Muscle layer of colon (tissue), 2 donors: ENCODE results near the gene SOX30.
A peak's percentile ranks its signal among the peaks of the same experiment; 100 is the strongest.

Experiments used
- H3K27ac ChIP-seq: one replicate; pipeline ENCODE4 v1.7.0; 2013; ENCODE audit warnings: low read depth, mild to moderate bottlenecking, low read length, moderate library complexity
- H3K27me3 ChIP-seq, 2 donors: one replicate each; pipeline ENCODE4 v1.7.0; 2013; ENCODE audit warnings: low read length in 2 of 2, mild to moderate bottlenecking in 2 of 2; ENCODE audit not compliant: insufficient read depth in 2 of 2, control insufficient read depth in 1 of 2
- H3K36me3 ChIP-seq: one replicate; pipeline ENCODE4 v1.7.0; 2013; ENCODE audit warnings: mild to moderate bottlenecking, low read length; ENCODE audit not compliant: insufficient read depth
- H3K4me1 ChIP-seq: one replicate; pipeline ENCODE4 v1.7.0; 2013; ENCODE audit warnings: mild to moderate bottlenecking, low read length; ENCODE audit not compliant: insufficient read depth
- H3K4me3 ChIP-seq, 2 donors: one replicate each; pipeline ENCODE4 v1.7.0; 2013; ENCODE audit warnings: low read length in 2 of 2, low read depth in 1 of 2, mild to moderate bottlenecking in 1 of 2, moderate library complexity in 1 of 2
- H3K9ac ChIP-seq: one replicate; pipeline ENCODE4 v1.7.0; 2013; ENCODE audit warnings: low read length
- H3K9me3 ChIP-seq: one replicate; pipeline ENCODE4 v1.7.0; 2013; ENCODE audit warnings: mild to moderate bottlenecking, low read length
- donor health status: abdominal sarcoma.
- donor health status: Adenocarcinoma of cecum.

The SOX30 gene

DNA sequence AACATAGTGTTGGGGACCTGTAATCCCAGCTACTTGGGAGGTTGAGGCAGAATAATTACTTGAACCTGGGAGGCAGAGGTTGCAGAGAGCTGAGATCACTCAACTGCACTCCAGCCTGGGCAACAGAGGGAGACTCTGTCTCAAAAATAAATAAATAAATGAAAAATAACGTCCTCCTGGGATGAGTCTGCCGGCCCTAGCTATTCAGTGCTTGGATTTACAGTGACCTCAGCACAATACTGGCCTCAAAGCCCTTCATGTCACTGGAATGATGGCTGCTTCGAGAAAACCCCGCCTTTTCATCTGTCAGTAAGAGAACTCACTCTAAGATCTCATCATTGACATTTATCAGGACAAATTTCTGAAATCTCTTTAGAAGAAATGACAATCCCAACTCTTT lies 35.5 kb downstream of the SOX30 start:
- Histone ChIP-seq H3K9me3 (no peaks in the 10 kb centered on the region), H3K36me3 (no peaks in the 10 kb centered on the region), H3K27me3 (no peaks in the 10 kb centered on the region), H3K4me3 (no peak overlapping the region), H3K9ac (no peak overlapping the region), H3K4me1 (peaks cover 15% of the 10 kb centered on the region), H3K27ac (no peak overlapping the region)

DNA sequence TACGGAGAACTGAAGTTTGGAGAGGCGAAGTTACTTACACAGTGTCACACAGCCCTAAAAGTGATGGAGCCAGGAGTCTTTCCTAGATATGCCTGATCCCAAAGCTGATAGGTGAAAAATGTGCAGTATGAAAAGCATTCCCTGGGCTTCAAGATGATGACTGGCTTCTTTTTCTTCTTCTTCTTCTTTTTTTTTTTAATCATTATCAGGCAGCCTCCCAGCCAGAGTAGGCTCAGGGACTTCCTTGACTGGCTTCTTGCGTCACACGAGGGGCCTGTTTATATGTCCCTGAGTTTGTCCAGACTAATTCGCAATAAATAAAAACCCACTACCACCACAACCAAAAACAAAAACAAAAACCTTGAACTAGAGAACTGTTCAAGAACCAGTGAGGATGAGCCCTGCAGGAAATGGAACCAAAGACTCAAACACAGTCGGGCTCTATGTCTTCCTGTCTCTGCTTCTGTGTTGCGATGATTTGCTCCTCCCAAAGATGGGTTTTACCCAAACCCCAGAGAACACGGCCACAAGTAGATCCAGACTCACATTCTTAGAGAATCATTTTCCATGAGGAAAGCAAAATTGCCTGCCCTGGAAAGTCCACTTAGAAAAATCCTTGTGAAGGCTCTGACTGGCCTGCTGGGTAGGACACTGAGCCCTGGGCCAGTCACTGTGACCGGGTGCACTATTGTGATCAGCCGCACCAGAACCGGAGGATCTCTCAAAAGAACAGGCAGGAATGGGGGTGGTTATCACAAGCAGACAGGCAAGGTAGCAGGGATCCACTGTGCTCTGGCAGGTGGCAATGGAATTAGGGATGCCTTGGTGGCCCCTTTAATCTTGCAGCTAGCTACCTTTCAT lies 38.6 kb downstream of the SOX30 start:
- no peaks in the 10 kb centered on the region for H3K9me3 ChIP-seq
- H3K27ac ChIP-seq, result no peak overlapping the region
- no peaks in the 10 kb centered on the region for H3K27me3 ChIP-seq
- no peaks in the 10 kb centered on the region for H3K36me3 ChIP-seq
- H3K9ac ChIP-seq, result no peak overlapping the region
- no peak overlapping the region for H3K4me3 ChIP-seq
- peaks cover 15% of the 10 kb centered on the region for H3K4me1 ChIP-seq

DNA sequence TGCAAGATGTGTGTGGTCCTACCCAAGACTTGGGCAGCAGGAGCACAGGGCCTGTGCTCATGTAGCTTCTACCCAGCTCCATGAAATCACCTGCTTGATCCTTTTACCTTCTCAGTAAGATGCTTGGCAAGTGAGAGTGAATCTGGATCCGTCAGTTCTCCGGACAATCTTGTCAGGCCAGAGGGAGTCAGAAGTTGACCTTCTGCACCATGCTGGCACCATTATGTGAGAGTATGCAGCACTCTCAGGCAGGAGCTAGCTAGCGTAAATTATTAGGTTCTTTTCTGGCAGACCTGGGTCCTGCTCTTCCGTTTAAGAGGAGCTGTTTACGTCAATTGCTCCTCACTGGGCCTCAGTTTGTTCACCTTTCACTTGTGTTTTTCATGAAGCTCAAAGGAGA lies 39.7 kb downstream of the SOX30 start:
- H3K4me1 ChIP-seq, result peaks cover 16% of the 10 kb centered on the region
- no peak overlapping the region for H3K9ac ChIP-seq
- no peak overlapping the region for H3K4me3 ChIP-seq
- H3K27me3 ChIP-seq, result no peaks in the 10 kb centered on the region
- no peaks in the 10 kb centered on the region for H3K9me3 ChIP-seq
- H3K27ac ChIP-seq, result peak overlapping the region; percentile 48
- H3K36me3 ChIP-seq, result no peaks in the 10 kb centered on the region

DNA sequence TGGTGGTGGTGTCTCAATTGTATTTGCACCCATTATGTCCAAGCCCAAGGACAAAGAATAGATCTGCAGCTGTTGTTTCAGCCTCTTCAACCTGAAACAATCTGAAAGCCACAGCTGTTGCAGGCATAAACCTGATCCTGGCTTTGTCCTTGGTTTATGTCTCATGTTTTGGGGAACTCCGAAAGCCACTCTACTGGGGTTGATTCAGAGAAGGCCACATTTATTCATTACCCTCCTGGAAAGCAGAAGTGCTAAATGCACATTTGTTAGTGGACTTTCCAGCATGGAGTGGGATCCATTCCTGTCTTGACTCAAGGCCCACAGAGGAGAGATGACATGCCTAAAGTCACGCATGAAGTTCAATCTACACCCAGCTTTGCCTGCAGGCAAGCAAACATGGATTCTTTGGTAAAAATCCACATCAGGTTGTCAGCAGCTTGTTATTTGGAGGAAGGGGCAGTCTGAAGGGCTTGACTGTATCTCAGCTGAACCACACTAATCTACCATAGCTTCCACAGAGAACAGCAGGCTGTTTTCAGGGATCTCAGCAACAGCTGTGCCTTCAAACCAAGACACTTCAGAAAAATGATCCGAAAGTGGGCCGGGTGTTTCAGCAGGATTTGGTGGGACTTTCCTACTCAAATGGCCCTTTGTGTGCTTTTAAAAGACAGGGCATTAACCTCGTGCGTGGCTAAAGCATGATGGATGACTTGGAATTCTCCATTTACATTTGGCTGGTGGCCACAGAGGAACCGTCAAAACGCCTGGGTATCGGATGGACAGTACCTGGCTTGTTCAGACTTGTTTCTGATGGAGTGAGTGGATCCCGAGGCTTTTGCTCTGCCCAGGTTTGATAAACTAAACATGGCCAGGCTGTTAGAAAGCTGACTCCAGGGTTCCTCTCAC lies 40.4 kb downstream of the SOX30 start:
- H3K9ac ChIP-seq, result no peak overlapping the region
- H3K27ac ChIP-seq, result peak overlapping the region; percentile 48
- no peak overlapping the region for H3K4me3 ChIP-seq
- no peaks in the 10 kb centered on the region for H3K9me3 ChIP-seq
- H3K27me3 ChIP-seq, result no peaks in the 10 kb centered on the region
- H3K36me3 ChIP-seq, result no peaks in the 10 kb centered on the region
- H3K4me1 ChIP-seq, result peaks cover 21% of the 10 kb centered on the region

DNA sequence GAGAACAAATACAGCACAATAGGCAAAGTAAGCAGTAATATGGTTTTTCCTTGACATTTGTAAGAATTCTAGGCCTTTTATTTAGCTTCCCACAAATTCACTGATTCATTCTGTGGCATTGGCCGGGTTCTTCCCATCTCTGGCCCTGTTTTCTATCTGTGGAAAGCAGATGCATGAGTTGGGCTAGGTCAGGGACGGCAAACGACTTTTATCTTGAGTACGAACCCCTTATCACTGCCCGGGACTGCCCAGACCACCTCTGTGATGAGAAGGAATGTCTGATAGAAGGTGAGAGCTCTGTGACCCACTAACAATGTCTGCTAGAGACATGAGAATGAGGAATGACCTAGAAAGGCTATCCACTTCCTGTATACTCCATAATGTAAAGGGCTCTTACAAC lies 41.2 kb downstream of the SOX30 start:
- peaks cover 21% of the 10 kb centered on the region for H3K4me1 ChIP-seq
- no peaks in the 10 kb centered on the region for H3K9me3 ChIP-seq
- no peak overlapping the region for H3K4me3 ChIP-seq
- H3K36me3 ChIP-seq, result no peaks in the 10 kb centered on the region
- no peak overlapping the region for H3K27ac ChIP-seq
- no peak overlapping the region for H3K9ac ChIP-seq
- no peaks in the 10 kb centered on the region for H3K27me3 ChIP-seq

DNA sequence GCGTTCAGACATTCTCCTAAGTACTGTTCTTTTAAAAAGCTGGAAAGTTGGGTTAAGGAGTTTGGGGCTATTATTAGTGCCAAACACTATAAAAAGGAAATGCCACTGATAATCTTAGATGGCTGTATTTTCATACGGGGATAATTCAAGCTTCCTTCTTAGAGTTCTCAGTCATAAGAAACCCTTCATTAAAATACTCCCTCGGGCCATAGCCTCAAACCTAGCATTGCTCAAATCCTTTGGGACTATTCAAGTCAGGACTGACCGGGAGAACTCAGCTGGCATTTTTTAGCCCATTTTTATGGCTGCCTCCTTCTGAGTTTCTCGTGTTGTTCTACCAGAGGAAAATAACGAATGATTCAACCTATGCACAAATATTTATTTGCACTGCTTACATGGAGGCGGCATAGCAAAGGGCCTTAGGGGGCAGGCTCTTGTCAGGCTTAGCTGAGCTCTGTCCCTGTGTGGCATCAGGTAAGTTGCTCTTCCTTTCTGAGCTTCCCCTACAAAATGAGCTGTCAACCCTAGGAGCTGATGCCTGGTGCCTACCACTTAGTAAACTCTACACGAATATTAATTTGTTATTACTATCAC lies 43.2 kb downstream of the SOX30 start:
- Histone ChIP-seq H3K4me3 (no peak overlapping the region), H3K27me3 (no peaks in the 10 kb centered on the region), H3K27ac (no peak overlapping the region), H3K4me1 (peaks cover 21% of the 10 kb centered on the region), H3K36me3 (no peaks in the 10 kb centered on the region), H3K9ac (no peak overlapping the region), H3K9me3 (no peaks in the 10 kb centered on the region)

DNA sequence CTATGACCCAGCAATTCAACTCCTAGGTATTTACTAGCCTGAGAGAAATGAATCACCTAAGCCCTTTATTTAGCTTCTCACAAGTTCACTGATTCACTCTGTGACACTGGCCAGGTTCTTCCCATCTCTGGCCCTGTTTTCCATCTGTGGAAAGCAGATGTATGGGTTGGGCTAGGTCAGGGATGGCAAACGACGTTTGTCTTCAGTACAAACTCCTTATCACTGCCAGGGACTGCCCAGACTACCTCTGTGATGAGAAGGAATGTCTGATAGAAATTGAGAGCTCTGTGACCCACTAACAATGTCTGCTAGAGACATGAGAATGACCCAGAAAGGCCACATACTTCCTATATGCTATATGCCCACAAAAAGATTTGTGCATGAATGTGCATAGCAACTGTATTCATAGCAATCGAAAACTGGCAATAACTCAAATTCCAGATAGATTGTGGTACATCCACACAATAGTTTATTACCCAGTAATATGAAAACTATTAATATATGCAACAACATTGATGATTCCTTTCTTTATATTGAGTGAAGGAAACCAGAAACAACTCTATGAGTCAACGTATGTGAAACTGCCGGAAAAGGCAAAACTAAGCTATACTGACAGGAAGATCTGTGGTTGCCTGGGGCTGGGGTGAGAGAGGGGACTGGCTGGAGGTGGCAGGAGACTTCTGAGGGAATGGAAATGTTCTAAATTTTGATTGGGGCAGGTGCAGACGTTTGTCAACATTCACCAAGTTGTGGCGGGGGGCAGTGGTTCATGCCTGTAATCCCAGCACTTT lies 44.7 kb downstream of the SOX30 start:
- H3K27me3 ChIP-seq, result no peaks in the 10 kb centered on the region
- no peaks in the 10 kb centered on the region for H3K36me3 ChIP-seq
- no peaks in the 10 kb centered on the region for H3K9me3 ChIP-seq
- no peak overlapping the region for H3K4me3 ChIP-seq
- peaks cover 14% of the 10 kb centered on the region for H3K4me1 ChIP-seq
- no peak overlapping the region for H3K27ac ChIP-seq
- H3K9ac ChIP-seq, result no peak overlapping the region

DNA sequence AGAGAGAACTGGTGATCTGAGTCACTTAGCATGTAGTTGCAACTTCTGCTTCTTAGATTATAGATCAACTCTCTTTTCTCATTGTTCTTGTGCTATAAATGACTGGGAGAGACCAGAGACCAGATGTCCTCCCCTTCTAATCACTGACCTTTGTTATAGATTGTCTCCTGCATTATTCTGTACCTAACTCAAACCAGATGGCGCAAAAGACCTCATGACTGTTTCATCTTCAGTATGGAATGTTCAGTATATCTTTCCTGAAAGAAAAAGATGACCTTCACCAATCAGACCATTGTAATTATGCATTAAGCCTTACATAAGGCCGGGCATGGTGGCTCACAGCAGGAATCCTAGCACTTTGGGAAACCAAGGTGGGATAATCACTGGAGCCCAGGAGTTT lies 46.2 kb downstream of the SOX30 start:
- Histone ChIP-seq H3K9me3 (no peaks in the 10 kb centered on the region), H3K36me3 (no peaks in the 10 kb centered on the region), H3K4me3 (no peak overlapping the region)

DNA sequence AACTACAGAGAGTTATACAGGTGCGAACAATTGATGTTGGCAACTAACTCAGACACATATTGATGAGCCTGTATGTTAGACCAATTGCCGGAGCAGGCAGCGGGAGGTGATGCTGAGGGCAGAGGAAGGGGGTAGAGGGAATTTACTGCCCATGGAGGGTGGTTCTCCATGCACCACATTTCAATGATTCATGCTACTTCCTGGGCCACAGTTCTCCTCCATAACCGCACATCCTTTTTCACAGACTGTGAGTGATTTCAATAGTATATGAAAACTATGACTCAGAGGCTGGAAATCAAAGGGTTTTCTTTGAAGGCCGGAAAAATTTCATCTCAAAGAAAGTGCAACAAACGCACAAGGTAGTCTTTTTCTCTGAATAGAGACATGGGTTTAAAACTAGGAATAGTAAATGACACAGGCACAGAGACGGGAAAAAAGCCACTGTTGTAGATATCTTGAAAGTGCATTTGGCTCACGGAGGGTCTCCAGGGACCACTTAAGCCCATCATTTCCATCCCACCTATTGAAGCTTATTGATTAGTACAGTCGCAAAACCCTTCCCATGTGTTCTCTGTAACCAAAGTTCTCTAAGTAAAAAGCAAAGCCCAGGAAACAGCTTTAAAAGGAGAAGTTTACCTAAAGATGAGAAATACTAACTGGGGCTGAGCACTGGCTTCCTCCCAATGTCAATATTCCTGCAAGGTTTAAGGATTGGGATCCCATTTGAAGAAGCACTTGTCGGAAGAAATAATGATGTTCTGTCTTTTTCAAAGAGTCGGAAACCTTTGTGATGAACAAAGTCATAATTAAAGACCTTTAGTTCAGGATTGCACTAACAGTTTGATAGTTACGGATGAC lies 48.7 kb downstream of the SOX30 start:
- Histone ChIP-seq H3K9ac (no peak overlapping the region), H3K27ac (no peak overlapping the region), H3K4me1 (peaks cover 7% of the 10 kb centered on the region), H3K9me3 (no peaks in the 10 kb centered on the region), H3K4me3 (no peak overlapping the region), H3K27me3 (no peaks in the 10 kb centered on the region), H3K36me3 (no peaks in the 10 kb centered on the region)

More for the DNA sequence above, 46.2 kb downstream of the SOX30 start:
- Histone ChIP-seq H3K27me3 (no peaks in the 10 kb centered on the region), H3K9ac (no peak overlapping the region), H3K4me1 (peaks cover 7% of the 10 kb centered on the region), H3K27ac (no peak overlapping the region)

DNA sequence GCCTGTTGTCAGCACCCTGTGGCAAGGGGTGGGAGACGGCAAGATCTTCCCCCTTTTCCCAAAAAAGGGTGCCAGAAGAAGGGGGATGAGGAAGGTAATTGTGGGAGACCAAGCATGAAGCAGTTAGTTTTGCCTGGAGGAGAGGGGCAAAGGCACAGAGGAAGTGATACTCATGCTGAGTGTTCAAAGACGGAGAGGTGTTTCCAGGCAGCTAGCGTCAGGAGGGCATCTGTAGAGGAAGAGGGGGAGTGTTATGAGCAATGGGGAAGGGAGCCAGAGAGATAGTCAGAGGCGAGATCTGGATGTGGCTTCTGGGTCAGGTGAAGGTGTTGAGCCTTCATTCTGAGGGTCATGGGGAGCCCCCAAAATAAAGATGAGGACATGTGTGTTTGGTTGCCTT lies 49.7 kb downstream of the SOX30 start:
- Histone ChIP-seq H3K4me3 (no peak overlapping the region), H3K36me3 (no peaks in the 10 kb centered on the region), H3K9me3 (no peaks in the 10 kb centered on the region), H3K27me3 (no peaks in the 10 kb centered on the region), H3K9ac (no peak overlapping the region), H3K4me1 (peaks cover 4% of the 10 kb centered on the region), H3K27ac (no peak overlapping the region)
